IPS-20b (cell line): ENCODE results near the gene ANKUB1.

Experiments used
- H3K27ac ChIP-seq: one replicate; pipeline ENCODE4 v1.5.1; 2013; ENCODE audit warnings: low read length
- H3K27me3 ChIP-seq: 2 replicates; pipeline ENCODE4 v1.6.1; 2013; ENCODE audit warnings: mild to moderate bottlenecking, low read length, inconsistent platforms; ENCODE audit not compliant: insufficient read depth
- H3K36me3 ChIP-seq: 2 replicates; pipeline ENCODE4 v1.6.1; 2013; ENCODE audit warnings: low read depth, mild to moderate bottlenecking, inconsistent platforms, low read length, moderate library complexity; ENCODE audit not compliant: insufficient read depth
- H3K4me1 ChIP-seq: 2 replicates; pipeline ENCODE4 v1.6.1; 2013; ENCODE audit warnings: mild to moderate bottlenecking, control low read depth, inconsistent platforms, low read length, moderate library complexity; ENCODE audit not compliant: insufficient read depth
- H3K4me3 ChIP-seq: 2 replicates; pipeline ENCODE4 v1.5.1; 2013; ENCODE audit warnings: mild to moderate bottlenecking, low read length, inconsistent platforms
- H3K9ac ChIP-seq: 2 replicates; pipeline ENCODE4 v1.6.1; 2013; ENCODE audit warnings: low read depth, mild to moderate bottlenecking, inconsistent platforms, low read length, moderate library complexity
- H3K9me3 ChIP-seq: 2 replicates; pipeline ENCODE4 v1.6.1; 2013; ENCODE audit warnings: mild to moderate bottlenecking, low read depth, low read length, inconsistent platforms; ENCODE audit not compliant: insufficient read depth

The ANKUB1 gene

GRCh38 chr3:149777414-149778214 is 14.7 kb downstream of the ANKUB1 start:
- no peak overlapping the region for H3K4me3 ChIP-seq
- no peaks in the 10 kb centered on the region for H3K9me3 ChIP-seq
- no peaks in the 10 kb centered on the region for H3K36me3 ChIP-seq
- no peaks in the 10 kb centered on the region; the same call in 1 of the 2 replicates for H3K4me1 ChIP-seq
- no peak overlapping the region for H3K9ac ChIP-seq
- no peak overlapping the region for H3K27ac ChIP-seq
- no peaks in the 10 kb centered on the region for H3K27me3 ChIP-seq

- Histone ChIP-seq H3K27ac (no peak overlapping the region), H3K4me1 (no peaks in the 10 kb centered on the region; the same call in 1 of the 2 replicates), H3K9me3 (no peaks in the 10 kb centered on the region), H3K9ac (no peak overlapping the region), H3K4me3 (no peak overlapping the region), H3K36me3 (no peaks in the 10 kb centered on the region), H3K27me3 (no peaks in the 10 kb centered on the region)
Observed at GRCh38 chr3:149776170-149776569, 16.2 kb downstream of the ANKUB1 start.

- no peaks in the 10 kb centered on the region for H3K36me3 ChIP-seq
- no peaks in the 10 kb centered on the region; the same call in 1 of the 2 replicates for H3K4me1 ChIP-seq
- no peaks in the 10 kb centered on the region for H3K27me3 ChIP-seq
- H3K9me3 ChIP-seq = no peaks in the 10 kb centered on the region
- H3K27ac ChIP-seq = no peak overlapping the region
- no peak overlapping the region for H3K9ac ChIP-seq
- H3K4me3 ChIP-seq = no peak overlapping the region
Observed at GRCh38 chr3:149772861-149773260, 19.5 kb downstream of the ANKUB1 start.

GRCh38 chr3:149771652-149772271 is 20.6 kb downstream of the ANKUB1 start:
- Histone ChIP-seq H3K27ac (no peak overlapping the region), H3K27me3 (no peaks in the 10 kb centered on the region), H3K9me3 (no peaks in the 10 kb centered on the region), H3K4me1 (no peaks in the 10 kb centered on the region; the same call in 1 of the 2 replicates), H3K4me3 (no peak overlapping the region), H3K36me3 (no peaks in the 10 kb centered on the region), H3K9ac (no peak overlapping the region)

- Histone ChIP-seq H3K9me3 (no peaks in the 10 kb centered on the region), H3K36me3 (no peaks in the 10 kb centered on the region), H3K4me3 (no peak overlapping the region), H3K9ac (no peak overlapping the region), H3K27ac (no peak overlapping the region), H3K4me1 (no peaks in the 10 kb centered on the region; the same call in 1 of the 2 replicates), H3K27me3 (no peaks in the 10 kb centered on the region)
Observed at GRCh38 chr3:149770246-149770645, 22.1 kb downstream of the ANKUB1 start.

GRCh38 chr3:149768704-149769103 is 23.6 kb downstream of the ANKUB1 start:
- Histone ChIP-seq H3K4me1 (no peaks in the 10 kb centered on the region; the same call in 1 of the 2 replicates), H3K9me3 (no peaks in the 10 kb centered on the region), H3K27ac (no peak overlapping the region), H3K27me3 (peaks cover 4% of the 10 kb centered on the region; the same call in 1 of the 2 replicates), H3K4me3 (no peak overlapping the region), H3K9ac (no peak overlapping the region), H3K36me3 (no peaks in the 10 kb centered on the region)

DNA sequence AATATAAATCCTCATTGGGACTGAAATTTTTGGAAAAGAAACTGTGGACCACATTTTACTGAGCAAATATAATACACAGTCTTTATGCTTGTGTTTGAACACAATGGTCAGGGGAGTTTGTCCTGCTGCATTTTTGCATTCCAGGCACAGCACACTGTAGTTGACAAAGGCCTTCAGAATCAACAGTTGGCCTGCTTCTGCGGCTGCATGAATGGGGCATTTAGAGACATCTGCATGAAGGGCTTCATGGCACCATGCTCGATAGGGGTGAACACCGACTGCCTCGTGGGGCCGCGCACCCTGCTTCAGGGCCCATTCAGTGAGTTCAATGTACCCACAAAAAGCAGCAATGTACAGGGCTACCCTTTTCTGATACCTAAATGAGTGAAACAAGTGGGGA is 24.6 kb downstream of the ANKUB1 start:
- Histone ChIP-seq H3K27me3 (peaks cover 12% of the 10 kb centered on the region; the same call in 1 of the 2 replicates), H3K4me3 (no peak overlapping the region), H3K36me3 (no peaks in the 10 kb centered on the region)

DNA sequence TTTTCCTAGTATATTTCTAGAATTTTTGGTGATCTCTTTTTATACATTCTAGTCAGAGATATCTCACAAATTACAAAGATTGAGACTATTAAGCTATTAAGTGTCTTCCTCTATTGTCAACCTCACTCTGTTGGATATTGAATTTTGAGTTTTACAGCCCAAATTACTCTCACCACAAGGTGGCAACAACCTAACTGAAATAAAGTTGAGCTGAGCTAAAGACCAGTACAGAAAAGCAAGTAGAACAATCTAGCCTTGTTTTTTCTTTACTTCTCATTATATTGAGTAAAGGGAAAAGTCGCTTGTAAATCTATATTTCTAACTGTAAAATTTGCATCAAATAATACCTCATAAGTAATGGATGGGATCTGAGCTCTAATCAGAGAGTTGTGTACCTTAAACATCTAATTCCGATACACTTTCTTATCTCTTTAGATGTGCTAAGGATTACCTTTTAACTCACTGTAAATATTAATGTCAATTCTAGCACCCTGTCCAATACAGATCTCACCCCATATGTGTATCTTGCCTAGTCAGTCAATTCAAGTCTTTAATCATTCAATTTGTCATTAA is 26.5 kb downstream of the ANKUB1 start:
- H3K27ac ChIP-seq = no peak overlapping the region
- peaks cover 12% of the 10 kb centered on the region; the same call in 1 of the 2 replicates for H3K27me3 ChIP-seq
- H3K9me3 ChIP-seq = no peaks in the 10 kb centered on the region
- no peak overlapping the region for H3K4me3 ChIP-seq
- H3K4me1 ChIP-seq = no peaks in the 10 kb centered on the region
- H3K9ac ChIP-seq = no peak overlapping the region
- no peaks in the 10 kb centered on the region for H3K36me3 ChIP-seq

More for the DNA sequence above, 24.6 kb downstream of the ANKUB1 start:
- H3K4me1 ChIP-seq = no peaks in the 10 kb centered on the region; the same call in 1 of the 2 replicates
- H3K27ac ChIP-seq = no peak overlapping the region
- H3K9me3 ChIP-seq = no peaks in the 10 kb centered on the region
- H3K9ac ChIP-seq = no peak overlapping the region

- Histone ChIP-seq H3K36me3 (no peaks in the 10 kb centered on the region), H3K9ac (no peak overlapping the region), H3K4me1 (no peaks in the 10 kb centered on the region), H3K4me3 (no peak overlapping the region), H3K27me3 (peaks cover 12% of the 10 kb centered on the region; the same call in 1 of the 2 replicates), H3K9me3 (no peaks in the 10 kb centered on the region), H3K27ac (no peak overlapping the region)
Observed at GRCh38 chr3:149764302-149764701, 28.1 kb downstream of the ANKUB1 start.

- Histone ChIP-seq H3K27me3 (peaks cover 12% of the 10 kb centered on the region; the same call in 1 of the 2 replicates), H3K9me3 (no peaks in the 10 kb centered on the region), H3K4me1 (no peaks in the 10 kb centered on the region)
Observed at GRCh38 chr3:149763565-149764195, 28.7 kb downstream of the ANKUB1 start.

DNA sequence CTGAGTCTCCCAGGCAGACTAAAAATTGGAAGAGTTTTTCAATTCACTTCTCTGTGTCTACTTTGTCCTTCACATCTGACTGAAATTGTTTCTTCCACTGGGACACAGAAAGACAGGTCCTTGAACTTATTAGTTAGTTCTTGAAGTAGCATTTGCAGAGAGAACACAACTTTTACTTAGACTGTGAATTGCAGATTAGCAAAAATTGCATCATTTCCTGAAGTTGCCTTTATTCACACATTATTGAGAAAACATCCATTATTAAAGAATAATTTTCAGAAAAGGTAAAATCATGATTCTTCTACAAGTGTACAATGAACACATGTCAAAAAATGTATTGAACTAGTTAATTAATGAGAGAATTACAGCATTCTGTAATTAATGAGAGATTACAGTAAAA is 38.6 kb downstream of the ANKUB1 start:
- no peak overlapping the region for H3K27ac ChIP-seq
- H3K4me3 ChIP-seq = no peak overlapping the region
- H3K9me3 ChIP-seq = no peaks in the 10 kb centered on the region
- H3K4me1 ChIP-seq = peaks cover 3% of the 10 kb centered on the region; the same call in 1 of the 2 replicates
- H3K36me3 ChIP-seq = peaks cover 14% of the 10 kb centered on the region
- no peaks in the 10 kb centered on the region for H3K27me3 ChIP-seq
- no peak overlapping the region for H3K9ac ChIP-seq

More at GRCh38 chr3:149763565-149764195, 28.7 kb downstream of the ANKUB1 start:
- H3K4me3 ChIP-seq = no peak overlapping the region
- no peaks in the 10 kb centered on the region for H3K36me3 ChIP-seq
- no peak overlapping the region for H3K27ac ChIP-seq
- H3K9ac ChIP-seq = no peak overlapping the region
